GM18858 (cell line): ENCODE data around the gene HSPH1.
"Not testable (repeated sequence)": the region's sequence is repeated elsewhere in the genome, so short reads cannot be mapped to it uniquely, and the experiment has no call there.

Experiments used
- ATAC-seq: cut with Tn5 transposase; IDR thresholded peaks from one replicate; pipeline ENCODE4 v1.9.1; 2021; ENCODE audit not compliant: unreplicated experiment

HSPH1 gene

DNA sequence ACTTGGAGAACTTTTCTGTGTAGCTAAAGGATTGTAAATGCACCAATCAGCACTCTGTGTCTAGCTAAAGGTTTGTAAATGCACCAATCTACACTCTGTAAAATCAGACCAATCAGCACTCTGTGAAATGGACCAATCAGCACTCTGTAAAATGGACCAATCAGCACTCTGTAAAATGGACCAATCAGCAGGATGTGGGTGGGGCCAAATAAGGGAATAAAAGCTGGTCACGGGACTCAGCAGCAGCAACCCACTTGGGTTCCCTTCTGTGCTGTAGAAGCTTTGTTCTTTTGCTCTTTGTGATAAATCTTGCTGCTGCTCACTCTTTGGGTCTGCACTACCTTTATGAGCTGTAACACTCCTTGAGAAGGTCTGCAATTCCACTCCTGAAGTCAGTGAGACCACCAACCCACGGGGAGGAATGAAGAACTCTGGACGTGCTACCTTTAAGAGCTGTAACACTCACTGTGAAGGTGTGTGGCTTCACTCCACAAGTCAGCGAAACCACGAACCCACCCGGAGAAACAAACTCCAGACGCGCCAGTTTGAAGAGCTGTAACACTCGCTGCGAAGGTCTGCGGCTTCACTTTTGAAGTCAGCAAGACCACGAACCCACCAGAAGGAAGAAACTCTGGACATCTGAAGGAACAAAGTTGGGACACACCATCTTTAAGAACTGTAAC, 16.2 kb upstream of the HSPH1 start:
- not testable (repeated sequence) for ATAC-seq

DNA sequence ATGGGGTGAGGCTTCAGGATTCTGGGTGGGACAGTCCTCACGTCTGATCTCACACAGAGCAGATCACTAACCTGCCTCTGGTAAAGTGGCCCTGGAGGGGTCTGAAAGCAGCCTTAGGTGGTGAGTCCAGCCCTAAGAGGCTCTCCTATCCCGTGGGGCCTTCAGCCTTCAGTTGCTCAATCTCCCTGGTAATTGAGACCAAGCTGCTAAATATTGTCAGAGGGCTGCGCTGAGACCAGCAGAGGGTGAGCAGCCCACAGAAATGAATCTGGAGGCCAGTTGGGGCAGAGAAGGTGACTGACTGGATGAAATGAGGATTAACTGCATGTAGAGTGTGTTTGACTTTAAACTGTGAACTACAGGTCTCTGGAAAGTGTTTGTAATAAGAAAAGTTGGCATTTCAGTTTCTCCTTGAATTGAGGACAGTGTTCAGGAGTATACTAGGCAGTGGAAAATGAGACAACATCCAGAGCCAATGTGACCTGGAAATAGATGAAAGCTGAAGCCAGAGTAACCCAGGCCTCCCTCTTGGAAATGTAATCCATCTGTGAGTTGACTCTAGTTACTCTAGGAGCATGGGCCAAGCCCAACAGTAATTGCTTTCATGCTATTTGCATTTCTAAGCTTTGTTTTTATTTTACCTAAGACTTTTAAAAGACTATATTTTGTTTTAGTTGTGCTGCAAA, 14.3 kb upstream of the HSPH1 start:
- no peak for ATAC-seq

DNA sequence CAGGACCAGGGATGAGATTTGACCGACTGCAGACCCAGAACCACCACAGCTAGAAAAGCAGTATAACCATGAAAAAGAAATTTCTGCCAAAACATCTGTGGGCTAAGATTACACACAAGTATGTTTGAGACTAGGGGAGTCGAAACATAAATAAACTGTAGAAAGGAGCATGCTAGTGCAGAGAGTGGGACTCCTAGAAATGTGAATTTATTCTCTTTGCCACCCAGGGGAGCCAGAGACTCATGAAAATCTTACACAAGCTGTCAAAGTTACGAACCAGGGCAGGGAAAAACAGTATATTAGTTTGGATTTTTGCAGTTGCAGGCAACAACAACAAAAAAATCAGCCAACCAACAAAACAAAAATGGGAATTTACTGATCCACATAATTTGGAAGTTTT, 12.3 kb upstream of the HSPH1 start:
- ATAC-seq: no peak

DNA sequence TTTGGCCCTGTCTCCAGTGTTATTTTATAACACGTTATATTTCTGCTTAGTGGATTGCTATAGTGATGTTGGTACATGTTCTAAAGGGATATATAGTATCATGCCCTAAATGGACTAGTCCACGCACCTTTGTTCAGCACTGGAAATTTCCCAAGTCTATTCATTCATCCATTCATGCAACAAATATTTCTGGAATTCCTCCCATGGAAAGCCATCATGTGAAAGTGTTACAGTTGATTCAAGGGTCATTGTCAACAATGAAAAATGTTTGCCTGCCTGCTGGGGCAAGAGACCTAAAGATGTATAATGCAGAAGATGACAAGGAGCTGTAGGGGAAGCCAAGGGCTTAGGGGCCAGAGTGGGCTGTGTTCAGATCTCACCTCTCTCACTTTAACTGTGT, 10.8 kb upstream of the HSPH1 start:
- ATAC-seq: no peak

DNA sequence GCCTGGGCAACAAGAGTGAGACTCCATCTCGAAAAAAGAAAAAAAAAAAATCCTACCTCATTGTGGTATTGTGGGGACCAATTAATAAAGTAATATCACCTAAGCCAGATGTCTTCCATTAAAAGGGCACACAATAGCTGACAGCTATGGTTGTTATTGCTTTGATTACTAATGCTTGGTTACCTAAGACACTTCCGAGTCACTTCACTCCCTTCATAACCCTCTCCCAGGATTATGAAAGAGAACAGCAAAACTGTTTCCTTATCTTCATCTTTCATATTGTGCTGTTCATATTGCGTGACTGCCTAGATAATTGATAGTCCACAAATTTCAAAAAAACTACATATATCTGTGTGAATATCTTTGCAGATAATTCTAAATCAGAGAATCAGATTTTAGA, 10.3 kb upstream of the HSPH1 start:
- no peak for ATAC-seq

DNA sequence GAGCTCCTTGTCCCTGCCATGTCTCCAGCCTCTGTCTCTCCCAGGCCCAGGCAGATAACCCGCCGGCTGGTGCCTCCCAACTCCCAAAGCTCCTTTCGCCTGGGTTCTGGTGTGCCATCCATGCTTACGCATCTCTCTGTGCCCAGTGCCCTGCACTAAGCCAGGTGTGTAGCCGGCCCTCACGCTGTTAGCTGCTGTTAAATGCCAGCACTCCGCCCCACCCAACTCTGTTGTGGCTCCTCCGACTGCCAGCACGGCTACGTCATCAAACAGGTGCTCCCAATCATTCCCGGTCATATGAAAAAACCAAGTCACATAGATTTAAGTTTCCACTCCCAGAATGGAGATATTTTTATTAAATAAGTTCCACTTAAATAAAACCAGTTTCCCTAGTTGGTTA, 7.0 kb upstream of the HSPH1 start:
- ATAC-seq: no peak

DNA sequence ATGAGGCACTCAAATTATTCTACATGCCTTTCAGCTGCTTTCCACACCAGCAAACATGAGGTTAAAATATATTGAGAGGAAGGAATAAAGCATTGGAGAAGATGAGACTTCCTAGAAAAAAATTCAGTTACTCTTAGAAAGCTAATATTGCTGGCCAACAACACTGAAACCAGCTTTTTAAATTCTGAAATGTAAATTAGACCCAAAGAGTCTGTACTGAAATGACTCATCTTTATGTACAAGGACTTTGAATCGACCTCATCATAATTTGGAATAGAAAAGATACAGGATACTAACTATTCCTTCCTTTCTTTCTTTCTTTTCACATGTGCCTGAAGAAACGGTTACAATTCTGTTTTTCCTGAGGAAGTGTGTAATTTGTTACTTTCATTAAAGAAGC, 6.5 kb upstream of the HSPH1 start:
- peak; percentile 74 for ATAC-seq

DNA sequence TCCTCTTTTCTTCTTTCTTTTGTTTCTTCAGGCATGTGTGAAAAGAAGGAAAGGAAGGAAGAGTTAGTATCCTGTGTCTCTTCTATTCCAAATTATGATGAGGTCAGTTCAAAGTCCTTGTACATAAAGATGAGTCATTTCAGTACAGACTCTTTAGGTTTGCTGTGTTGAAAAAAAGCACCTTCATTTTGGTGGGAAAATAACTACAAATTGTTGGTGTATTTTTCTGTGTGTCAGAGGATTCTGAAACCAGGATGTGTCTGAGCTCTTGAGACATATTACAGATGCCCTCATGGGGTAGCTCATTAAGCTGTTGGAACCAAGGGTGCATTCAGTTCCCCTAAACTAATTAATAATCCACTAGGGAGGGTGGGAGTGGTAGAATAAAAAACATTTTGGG, 5.8 kb upstream of the HSPH1 start:
- ATAC-seq: peak; percentile 48

DNA sequence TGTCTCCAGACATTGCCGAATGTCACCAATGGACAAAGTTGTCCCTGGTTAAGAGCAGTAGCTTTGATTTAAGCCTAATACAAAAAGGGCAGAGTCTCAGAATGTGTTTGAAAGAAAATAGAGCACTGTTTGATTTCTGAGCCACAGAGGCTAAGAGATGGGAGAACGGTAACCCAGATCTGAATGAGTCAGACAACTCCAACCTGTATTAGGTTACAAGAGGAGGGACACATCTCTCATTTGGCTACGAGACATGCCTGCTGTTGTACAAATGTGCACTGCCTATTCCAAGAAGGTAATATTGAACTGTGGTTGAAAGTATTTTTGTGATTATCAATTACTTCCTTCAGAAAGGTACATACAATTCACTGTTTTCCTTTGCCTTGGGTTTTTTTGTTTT, 4.9 kb upstream of the HSPH1 start:
- no peak for ATAC-seq

DNA sequence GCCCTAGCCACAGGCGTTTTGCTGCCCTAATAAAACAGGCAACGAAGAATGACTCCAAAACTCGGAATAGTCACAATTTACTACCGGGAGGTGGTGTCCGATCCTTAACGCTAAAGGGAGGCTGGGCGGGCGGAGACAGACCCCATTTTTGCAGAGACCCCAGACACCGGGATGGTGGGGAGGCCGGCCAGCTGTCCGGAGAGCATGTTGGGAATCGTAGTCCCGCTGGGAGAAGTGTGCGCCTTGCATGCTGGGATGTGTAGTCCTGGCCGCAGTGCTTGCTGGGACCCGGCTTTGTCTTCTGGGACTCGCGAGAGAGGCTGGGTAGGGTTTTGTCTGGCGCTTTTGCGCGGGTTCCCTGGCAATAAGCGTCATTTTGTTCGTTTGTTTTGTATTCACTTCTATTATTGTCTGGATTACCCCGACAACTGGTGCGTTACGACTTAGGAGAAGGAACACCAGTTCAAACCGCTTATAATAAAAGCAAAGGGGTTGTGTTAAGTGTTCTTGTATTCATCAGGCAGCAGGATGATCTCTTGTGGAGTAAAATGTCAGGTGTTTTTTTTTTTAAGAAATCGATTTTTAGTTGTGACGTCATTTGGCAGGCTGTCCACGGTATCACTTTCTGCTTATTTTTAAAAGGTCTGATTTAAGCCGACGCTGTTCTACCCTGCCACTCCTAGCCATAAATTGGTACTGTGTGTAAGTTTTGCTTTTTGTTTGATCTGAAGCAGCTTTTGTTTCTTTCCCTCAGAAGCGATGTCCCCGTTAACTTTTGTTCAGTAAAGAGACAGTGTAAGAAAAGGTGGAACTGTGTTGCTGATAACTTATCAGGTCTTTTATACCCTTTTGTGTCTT, 676 bp upstream of the HSPH1 start:
- peak; percentile 80 for ATAC-seq

DNA sequence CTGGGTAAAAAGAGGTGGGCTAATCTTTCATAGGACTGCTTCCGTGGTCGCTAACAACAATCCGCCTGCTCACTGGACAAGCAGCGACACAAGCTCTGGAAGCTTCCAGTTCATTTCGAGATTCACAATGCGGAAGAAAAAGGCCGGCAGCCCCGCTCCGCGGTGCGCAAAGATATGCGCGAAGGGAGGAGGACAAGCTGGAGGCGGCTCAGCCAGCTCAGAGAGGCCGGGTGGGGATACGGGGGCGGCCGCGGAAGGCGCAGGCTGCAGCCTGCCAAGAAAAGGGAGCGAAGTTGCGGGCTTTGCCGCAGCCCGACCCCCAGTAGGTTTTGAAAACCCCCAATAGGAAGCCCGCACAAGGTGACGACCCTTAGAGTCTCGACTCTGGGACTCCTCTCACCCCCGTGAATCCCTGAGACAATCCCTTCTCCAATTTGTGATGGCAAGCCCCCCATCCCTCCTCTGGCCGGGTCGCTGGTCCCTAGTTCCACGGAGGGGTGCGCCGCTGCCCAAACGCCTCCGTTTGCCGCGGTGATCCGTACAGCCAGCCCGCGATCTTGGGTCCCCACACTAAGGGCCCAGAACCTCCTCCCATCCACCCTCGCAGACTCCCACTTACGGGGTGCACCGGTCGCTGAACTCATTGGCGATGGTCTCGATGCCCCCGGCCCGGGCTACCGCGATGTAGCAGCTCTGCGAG, 697 bp downstream of the HSPH1 start:
- peak; percentile 22 for ATAC-seq

DNA sequence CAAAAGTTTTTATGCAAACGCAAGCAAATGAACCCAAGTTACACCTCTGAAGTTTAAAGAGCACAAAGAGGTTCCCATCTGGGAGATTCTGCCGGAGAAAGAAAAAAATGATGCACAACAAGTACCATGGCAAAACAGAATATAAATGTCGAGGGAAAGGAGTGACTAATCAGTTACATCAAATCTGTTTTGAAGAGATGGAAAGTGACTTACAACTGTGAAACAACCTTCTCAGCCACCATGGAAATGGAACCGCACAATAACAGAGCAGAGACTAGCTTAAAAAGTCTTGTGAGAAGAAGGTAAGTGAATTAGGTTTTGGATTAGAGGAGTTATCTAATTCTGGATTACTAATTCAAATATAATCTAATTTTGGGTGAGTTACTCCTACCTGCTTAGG, 2.4 kb downstream of the HSPH1 start:
- no peak for ATAC-seq

DNA sequence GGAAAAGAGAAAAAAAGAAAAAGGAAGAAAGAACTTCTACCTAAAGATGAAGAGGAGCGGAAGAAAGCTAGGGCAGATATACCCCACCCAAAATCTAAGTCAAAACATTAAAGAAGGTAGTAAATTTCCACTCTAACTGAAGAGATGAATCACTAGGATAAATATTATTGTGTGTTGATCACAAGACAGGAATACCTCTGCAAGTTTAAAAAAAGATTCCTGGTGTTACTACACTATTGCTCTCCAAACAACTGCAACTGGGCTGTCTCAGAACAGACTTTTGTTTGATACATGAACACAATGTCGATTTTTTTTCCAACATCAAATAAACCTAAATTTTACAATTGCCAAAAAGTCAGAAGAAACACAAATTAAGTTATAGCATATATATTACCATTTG, 6.8 kb downstream of the HSPH1 start:
- no peak for ATAC-seq

DNA sequence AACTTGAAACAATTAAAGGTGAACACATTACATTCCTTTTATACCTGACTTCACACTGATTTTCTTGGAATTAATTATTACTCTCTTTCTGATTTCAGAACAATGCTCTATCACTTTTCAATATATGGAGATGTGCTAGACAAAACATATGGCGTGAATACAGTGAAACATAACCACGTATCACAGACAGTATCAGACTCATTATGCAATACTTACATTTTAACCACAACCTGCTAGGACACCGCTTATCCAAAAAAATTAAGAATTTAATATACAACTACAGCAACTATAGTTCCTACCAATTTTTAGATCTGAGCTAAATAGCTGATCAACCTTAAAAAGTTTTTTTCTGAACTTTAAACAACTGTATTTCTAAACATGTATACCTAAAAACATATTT, 9.9 kb downstream of the HSPH1 start:
- no peak for ATAC-seq

DNA sequence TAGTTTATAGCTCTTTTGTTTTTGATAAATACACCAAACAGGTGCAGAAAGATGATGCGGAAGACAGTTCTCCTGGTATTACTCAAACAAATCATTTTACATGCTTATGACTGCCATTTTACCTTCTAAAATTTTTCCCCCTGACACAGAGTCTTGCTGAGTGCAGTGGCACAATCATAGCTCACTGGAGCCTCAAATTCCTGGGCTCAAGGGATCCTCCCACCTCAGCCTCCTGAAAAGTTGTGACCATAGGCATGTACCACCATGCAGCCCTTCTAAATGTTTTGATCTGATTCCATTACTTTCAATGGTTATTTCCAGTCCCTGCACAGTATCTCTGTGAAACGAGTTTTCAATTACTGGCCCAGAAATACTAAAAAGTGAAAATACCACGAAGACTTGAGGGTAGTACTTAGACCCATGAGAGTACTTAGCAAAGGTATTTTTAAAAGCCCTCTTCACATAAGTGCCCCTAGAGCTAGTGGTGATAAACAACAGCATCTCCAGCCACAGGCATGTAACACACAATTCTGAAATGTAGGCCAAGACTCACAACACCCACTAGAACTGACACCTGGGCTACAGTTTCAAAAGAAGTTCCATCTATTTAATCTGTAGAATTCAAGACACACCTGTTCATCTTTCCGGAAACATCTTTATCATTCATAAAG, 11.3 kb downstream of the HSPH1 start:
- no peak for ATAC-seq

DNA sequence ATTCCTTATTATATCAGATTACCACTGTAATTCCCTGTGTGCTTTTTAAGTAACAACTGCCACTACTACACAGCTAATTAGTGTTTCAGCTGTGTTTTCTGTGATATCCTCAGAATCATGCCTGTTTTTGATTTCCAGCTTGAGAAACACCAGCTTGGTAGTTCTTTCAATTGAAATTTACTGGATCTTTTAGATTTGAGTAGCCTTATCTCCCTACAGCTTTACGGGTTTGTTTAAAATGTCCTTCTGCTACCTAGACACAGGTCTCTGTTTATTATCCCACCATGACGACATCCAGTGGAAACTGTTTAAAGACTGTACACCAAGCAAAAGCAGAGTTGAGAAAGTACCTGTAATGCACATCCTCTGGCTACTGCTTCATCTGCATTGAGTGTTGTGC, 12.1 kb downstream of the HSPH1 start:
- ATAC-seq: no peak

DNA sequence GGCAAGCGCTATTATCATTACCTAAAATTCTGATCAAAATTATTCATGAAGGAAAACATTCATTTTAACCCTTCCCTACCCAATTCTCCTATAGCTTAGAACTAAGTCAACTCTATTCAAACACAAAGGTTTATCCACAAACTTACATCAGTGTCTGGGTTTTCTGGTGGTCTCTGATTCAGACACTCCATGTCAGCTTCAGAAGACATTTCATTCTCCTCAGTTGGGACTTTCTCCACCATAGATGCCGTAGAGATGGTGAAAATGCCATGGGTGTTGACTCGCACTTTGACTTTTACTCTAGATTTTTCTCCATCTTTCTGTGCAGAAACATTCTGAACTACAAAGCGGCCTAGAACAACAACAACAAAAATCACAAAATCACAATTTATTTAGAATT, 16.3 kb downstream of the HSPH1 start:
- ATAC-seq: no peak

DNA sequence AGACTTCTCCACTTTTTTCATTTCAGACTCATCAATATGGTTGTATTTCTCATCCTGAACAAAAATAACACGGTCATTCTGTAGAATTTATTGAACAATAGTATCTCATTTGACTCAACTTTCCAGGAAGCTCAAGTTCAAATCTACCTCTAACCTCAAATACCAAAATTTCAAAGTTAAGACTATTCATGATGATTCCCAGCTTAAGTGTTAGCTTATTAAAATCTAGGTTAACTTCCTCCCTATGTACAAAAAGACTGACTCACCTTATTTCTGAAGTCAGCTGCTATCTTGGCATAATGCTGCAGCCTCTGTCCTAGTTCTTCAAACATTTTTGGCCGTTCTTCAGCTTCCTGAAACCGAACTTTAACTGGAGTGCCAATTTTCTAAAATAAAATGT, 23.2 kb downstream of the HSPH1 start:
- ATAC-seq: no peak

DNA sequence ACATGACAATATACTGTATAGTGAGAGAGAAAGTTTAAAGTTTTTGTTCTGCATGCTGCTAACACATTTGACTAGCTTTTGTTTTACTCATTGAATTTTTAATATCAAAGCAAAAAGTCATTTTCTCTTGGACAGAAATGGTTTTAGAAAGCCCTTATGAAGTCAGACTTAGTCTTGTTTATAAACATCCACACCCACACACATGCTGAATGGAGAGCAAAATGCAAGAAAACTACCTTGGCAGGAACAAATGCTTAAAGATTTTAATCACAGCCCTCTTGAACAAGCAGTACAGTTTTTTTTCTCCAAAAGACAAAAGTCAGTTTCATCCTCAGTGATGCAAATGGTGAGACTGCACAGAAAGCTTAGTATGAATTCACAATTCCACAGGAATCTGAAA, 25.0 kb downstream of the HSPH1 start:
- ATAC-seq: no peak

DNA sequence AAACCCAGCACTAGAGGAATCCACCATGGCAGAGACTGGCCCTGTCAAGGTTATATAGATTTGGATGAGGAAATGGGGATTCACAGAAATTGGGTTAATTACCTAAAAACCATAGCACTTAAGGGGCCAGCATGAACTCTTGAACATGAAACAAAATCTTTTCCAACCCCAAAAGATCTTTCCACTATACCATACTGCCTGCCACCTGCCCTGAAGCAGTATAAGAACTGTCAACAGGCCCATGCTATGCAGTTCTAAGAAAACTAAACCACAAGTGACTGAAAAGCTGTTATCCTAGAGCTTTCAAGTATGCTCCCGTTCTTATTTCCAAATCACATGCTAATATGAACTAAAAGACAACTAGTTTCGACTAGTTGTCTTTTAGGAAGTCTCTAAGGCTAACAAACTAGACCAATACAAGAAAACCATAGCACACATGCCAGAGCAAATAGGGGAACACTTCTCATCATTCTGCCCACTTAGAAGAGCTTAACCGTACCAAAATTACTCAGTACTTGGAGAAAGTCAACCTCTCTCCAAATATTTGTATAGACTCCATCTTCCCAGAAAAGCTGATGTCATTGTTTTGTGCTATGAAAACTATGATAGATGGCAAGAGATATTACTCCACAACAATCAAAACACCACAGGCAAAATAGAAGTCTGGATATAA, 27.5 kb downstream of the HSPH1 start:
- no peak for ATAC-seq
